Urinary bladder (tissue), 4 donors: ENCODE results near the gene SDC3. TPM values are rescaled to one million over a fixed set of nuclear protein-coding genes. Genes with fewer than 3 reads are reported as not detected.
A peak's percentile ranks its signal among the peaks of the same experiment; 100 is the strongest.

Experiments used
- DNase-seq: peaks from one replicate; pipeline ENCODE4 v3.0.0-alpha.2; 2015; ENCODE audit errors: extremely low spot score
- H3K27ac ChIP-seq: one replicate; pipeline ENCODE4 v1.5.1; 2013; ENCODE audit warnings: low read depth, mild to moderate bottlenecking, moderate library complexity
- H3K36me3 ChIP-seq: one replicate; pipeline ENCODE4 v1.6.1; 2013; ENCODE audit warnings: mild to moderate bottlenecking, moderate library complexity; ENCODE audit not compliant: insufficient read depth
- H3K4me1 ChIP-seq: one replicate; pipeline ENCODE4 v1.6.1; 2013; ENCODE audit warnings: mild to moderate bottlenecking, moderate library complexity; ENCODE audit not compliant: insufficient read depth
- H3K4me3 ChIP-seq: one replicate; pipeline ENCODE4 v1.5.1; 2013; ENCODE audit warnings: low read depth, low read length
- WGBS: extraction: QIAGEN DNeasy Blood & Tissue Kit; methylation state at CpG from one replicate; pipeline ENCODE4 v1.1.7; 2013; 5-methylcytosine and 5-hydroxymethylcytosine counted together
- polyA plus RNA-seq: library from polyadenylated mRNA; stranded (reverse); fragments of 200-250 nt; gene quantifications from one replicate; pipeline ENCODE4 v1.2.3, GENCODE V29; 2013
- total RNA-seq: library from RNA; depleted of rRNA; stranded (reverse); fragments of >200 nt; gene quantifications from one replicate; pipeline ENCODE4 v1.2.3, GENCODE V29; 2014
- donor health status: healthy with polysubstance abuse.
- donor health status: healthy.

The SDC3 gene
- total and polyA plus RNA-seq, 2 donors = 32.4 to 107 TPM

DNA sequence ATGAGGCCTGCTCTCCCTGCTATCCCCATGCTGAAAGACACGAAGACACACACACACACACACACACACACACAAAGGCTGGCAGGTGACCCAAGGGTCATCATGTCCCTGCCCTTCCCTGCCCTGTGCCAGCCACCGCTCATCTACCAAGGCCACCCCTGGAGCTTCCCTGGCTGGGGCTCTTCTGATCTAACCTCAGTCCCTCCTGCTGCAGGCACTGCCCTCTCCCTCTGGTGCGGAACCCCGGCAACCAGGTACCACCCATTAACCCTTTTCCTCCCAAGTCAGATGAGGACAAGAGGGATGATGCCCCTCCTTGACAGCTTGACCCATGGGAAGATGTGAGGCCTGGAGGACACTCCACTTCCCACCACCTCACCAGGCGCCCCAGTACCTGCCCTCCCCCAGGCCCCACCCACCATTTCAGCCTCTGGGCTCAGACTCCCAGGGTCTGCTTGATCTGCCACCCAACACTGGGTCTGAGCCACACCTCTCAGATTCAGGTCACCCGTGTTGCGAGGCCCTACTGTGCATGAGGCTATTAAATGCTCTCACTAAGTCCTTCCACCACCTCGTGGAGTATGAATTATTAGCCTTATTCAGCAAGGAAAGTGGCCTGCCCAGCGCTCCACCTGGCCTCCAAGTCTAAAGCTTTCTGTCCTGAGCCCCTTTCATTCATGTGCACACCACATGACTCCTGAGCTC is 2.5 kb downstream of the SDC3 start:
- WGBS = 53% methylated on average over 9 of the region's 9 CpGs
- peaks cover 1% of the 10 kb centered on the region for H3K4me1 ChIP-seq
- H3K36me3 ChIP-seq = no peaks in the 10 kb centered on the region
- no peak overlapping the region for H3K27ac ChIP-seq
- DNase-seq = no peak
- no peak overlapping the region for H3K4me3 ChIP-seq

DNA sequence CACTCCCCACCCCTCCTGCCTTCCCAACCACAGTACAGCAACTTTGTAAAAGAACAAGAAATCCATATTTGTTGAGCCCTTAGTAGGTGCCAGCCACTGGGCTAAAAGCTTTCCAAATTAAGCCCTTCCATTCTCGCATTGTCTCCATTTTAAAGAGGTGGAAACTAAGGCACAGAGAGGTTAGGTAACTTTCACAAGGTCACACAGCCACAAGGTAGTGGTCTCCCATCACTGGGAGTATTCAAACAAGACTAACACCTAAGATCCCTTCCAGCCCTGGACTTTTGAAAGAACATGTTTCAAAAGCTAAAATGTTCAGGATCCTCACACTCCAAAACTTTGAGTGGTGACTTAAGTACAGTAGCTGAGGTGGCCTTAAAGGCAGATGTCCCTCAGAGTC is 3.2 kb downstream of the SDC3 start:
- no peaks in the 10 kb centered on the region for H3K36me3 ChIP-seq
- no peak overlapping the region for H3K27ac ChIP-seq
- H3K4me3 ChIP-seq = no peak overlapping the region
- DNase-seq = no peak
- WGBS = 64% methylated on average over 1 of the region's 1 CpG
- H3K4me1 ChIP-seq = peaks cover 1% of the 10 kb centered on the region

DNA sequence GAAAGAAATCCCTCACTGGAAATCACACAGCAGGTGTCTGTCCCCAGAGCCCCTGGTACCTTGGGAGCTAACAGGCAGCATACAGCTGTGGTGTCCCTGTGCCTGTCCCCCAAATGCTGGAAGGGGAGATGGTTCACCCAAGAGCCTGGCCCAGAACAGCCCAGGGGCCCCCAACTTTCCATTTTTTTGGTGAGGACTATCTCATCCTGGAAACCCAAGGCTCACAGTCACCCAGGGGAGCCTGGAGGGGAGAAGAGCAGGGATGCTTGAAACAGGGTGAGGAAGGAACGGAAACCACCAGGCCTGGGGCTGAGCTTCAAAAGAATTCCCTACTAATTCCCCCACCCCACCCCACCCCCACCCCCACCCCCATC is 3.6 kb downstream of the SDC3 start:
- Histone ChIP-seq H3K4me3 (no peak overlapping the region), H3K27ac (no peak overlapping the region), H3K36me3 (no peaks in the 10 kb centered on the region), H3K4me1 (peaks cover 1% of the 10 kb centered on the region)
- no peak for DNase-seq
- 41% methylated on average over 1 of the region's 1 CpG for WGBS

GRCh38 chr1:30904191-30904961 is 4.2 kb downstream of the SDC3 start:
- no peak for DNase-seq
- peaks cover 1% of the 10 kb centered on the region for H3K4me1 ChIP-seq
- no peak overlapping the region for H3K4me3 ChIP-seq
- 72% methylated on average over 11 of the region's 11 CpGs for WGBS
- H3K27ac ChIP-seq = no peak overlapping the region
- no peaks in the 10 kb centered on the region for H3K36me3 ChIP-seq

GRCh38 chr1:30903343-30904034 is 5.1 kb downstream of the SDC3 start:
- Histone ChIP-seq H3K4me1 (peaks cover 1% of the 10 kb centered on the region), H3K36me3 (no peaks in the 10 kb centered on the region), H3K4me3 (no peak overlapping the region), H3K27ac (no peak overlapping the region)
- DNase-seq = no peak
- 70% methylated on average over 8 of the region's 8 CpGs for WGBS

DNA sequence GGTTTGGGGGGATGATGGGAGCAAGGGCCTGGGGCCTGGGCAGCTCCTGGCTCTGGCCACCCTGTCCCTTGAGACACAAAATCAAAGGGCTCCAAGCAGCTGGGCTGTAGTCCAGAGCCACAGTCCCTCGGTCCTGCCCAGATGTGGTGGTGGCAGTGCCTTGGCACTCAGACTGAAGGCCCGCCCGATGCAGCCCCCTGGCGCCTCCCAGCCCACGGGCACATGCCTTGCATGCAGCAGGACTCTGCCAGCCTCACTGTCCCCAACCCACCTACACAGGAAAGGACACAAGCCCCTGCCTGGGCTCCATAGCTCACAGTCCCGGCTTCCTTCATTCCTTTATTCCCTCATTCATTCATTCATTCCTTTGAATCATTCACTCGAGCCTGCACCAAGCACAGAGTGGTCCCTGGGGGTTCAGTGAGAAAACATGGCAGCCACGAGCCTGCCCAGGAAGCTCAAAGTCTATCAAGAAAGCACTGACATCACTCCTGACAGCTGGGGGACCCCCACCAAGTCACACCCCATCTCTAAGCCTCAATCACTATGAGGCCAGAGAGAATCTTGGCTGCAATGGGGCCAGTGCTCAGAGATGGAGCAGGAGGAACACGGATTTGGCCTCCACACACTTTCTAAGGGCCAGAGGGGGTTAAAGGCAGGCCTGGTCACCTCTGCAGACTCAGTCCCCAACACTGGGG is 5.8 kb downstream of the SDC3 start:
- DNase-seq = no peak
- H3K4me1 ChIP-seq = peaks cover 1% of the 10 kb centered on the region
- no peak overlapping the region for H3K4me3 ChIP-seq

DNA sequence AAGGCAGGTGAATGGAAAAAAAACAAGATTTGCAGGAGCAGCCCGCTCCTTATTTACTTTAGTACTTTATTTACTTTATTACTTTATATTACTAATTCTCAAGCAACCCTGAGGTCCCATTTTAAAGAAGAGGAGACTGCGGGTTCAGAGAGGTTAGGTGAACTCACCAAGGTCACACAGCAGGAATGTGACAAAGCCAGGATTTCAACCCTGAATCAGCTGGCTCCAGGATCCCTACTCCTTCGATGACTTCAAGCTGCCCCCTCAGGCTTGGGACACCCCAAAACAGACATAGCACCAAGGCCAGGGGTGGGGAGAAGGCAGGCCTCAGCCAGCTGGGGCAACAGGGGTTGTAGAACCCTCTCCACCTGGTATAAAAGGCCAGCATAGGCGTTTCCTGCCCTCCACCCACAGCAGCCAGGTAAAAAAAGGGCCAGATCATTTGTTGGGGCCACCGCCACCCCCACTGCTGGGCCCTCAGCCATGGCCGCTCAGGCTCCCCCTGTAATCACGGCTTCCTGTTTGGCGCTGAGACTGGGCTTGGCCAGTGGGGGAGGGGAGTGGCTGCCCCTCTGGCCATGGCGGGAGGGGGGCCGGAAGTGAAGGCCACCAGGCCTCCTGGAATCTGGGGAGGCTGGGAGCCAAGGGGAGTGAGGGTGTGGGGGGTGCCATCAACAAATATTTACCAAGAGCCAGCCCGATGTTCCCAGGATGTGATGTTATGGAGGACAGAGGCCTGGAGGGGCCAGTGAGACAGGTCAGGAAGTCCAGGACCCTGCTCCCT is 6.6 kb downstream of the SDC3 start:
- H3K36me3 ChIP-seq = no peaks in the 10 kb centered on the region
- no peak for DNase-seq
- H3K4me3 ChIP-seq = no peak overlapping the region
- peaks cover 1% of the 10 kb centered on the region for H3K4me1 ChIP-seq
- peak overlapping the region; percentile 65 for H3K27ac ChIP-seq
- WGBS = 38% methylated on average over 11 of the region's 11 CpGs

More for the DNA sequence above, 5.8 kb downstream of the SDC3 start:
- WGBS = 56% methylated on average over 9 of the region's 9 CpGs
- H3K27ac ChIP-seq = peak overlapping the region; percentile 65
- no peaks in the 10 kb centered on the region for H3K36me3 ChIP-seq

DNA sequence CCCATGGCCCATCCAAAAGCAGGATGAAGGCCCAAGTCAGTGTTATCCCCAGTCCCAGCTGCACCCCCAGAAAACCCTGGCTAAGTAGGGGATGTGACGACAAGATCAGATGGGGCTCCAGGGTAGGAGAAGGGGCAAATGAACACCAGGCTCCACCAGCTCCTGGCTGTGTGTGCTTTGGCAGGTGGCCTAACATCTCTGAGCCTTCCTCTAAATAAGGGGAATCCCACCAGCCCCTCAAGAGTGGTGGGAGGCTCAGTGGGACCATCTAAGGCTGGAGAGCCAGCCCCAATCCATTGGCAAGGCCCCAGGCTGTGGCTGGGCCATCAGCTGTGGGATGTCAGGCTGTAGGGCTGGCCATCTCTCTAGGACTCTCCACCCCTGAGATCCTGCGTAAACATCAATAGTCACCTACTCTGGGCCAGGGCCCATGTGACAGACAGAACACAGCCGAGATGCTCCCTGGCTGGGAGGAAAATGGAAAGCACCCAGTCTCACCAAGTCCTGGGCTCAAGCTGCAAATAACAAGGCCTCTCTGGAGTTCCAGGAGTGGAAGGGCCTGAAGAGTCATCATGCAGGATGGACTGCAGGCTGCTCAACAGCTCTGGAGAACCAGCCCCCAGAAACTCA is 7.5 kb downstream of the SDC3 start:
- Histone ChIP-seq H3K36me3 (no peaks in the 10 kb centered on the region), H3K4me1 (no peaks in the 10 kb centered on the region), H3K4me3 (no peak overlapping the region), H3K27ac (peak overlapping the region; percentile 28)
- WGBS = 59% methylated on average over 3 of the region's 3 CpGs
- no peak for DNase-seq

DNA sequence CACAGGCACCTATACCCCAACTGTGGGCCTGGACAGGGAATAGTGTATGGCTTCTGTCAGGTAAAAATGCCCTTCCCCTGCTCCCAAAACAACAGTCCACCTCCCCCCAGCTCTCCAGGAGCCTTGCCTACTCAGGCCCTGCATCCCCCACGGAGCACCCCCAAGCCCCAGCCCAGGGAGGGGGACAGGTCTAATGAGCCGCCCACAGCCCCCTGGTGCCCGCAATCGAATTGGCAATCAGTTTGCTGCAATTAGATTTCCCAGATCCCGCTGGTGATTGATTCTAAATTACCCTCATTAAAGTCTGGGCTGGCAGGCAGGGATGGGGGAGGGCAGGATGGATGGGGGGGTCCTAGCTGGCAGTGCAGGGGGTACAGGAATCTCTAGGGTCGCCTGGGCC is 8.1 kb downstream of the SDC3 start:
- Histone ChIP-seq H3K4me1 (no peaks in the 10 kb centered on the region), H3K36me3 (no peaks in the 10 kb centered on the region), H3K4me3 (no peak overlapping the region), H3K27ac (no peak overlapping the region)
- no peak for DNase-seq
- 76% methylated on average over 6 of the region's 6 CpGs for WGBS

- WGBS = 76% methylated on average over 13 of the region's 13 CpGs
- H3K36me3 ChIP-seq = no peaks in the 10 kb centered on the region
- H3K4me1 ChIP-seq = no peaks in the 10 kb centered on the region
- DNase-seq = no peak
- H3K4me3 ChIP-seq = no peak overlapping the region
- no peak overlapping the region for H3K27ac ChIP-seq
Observed at GRCh38 chr1:30899577-30900389, 8.8 kb downstream of the SDC3 start.

- 89% methylated on average over 10 of the region's 10 CpGs for WGBS
- H3K4me3 ChIP-seq = no peak overlapping the region
- H3K4me1 ChIP-seq = no peaks in the 10 kb centered on the region
- DNase-seq = no peak
- H3K36me3 ChIP-seq = no peaks in the 10 kb centered on the region
- no peak overlapping the region for H3K27ac ChIP-seq
Observed at GRCh38 chr1:30898031-30898815, 10.3 kb downstream of the SDC3 start.
